Kidney (tissue), 14 donors: ENCODE measurements around the gene RTRAF. TPM values are rescaled to one million over a fixed set of nuclear protein-coding genes. Genes with fewer than 3 reads are reported as not detected.

ENCODE experiments used
- DNase-seq, 5 donors: peaks; one replicate each; pipeline ENCODE4 v3.0.0-alpha.2; 2013 to 2020
- FAIRE-seq: peaks from 2 replicates; lab custom pipeline; 2012; peaks lifted over from hg19 to GRCh38; lab: Jason Lieb, UNC
- H3K27ac ChIP-seq, 2 donors: one replicate each; pipeline ENCODE4 v1.7.0; 2013; ENCODE audit warnings: low read depth in 2 of 2, low read length in 2 of 2, inconsistent platforms in 1 of 2
- H3K27me3 ChIP-seq: one replicate; pipeline ENCODE4 v1.7.1; 2013; ENCODE audit warnings: low read length, inconsistent platforms; ENCODE audit not compliant: control insufficient read depth, insufficient read depth
- H3K36me3 ChIP-seq, 3 donors: one replicate each; pipeline versions ENCODE4 v1.7.0 to v1.7.1; 2013; ENCODE audit warnings: low read length in 3 of 3, control low read depth in 1 of 3, inconsistent platforms in 1 of 3; ENCODE audit not compliant: insufficient read depth in 3 of 3, control insufficient read depth in 2 of 3
- H3K4me1 ChIP-seq, 3 donors: one replicate each; pipeline versions ENCODE4 v1.7.0 to v1.7.1; 2013; ENCODE audit warnings: low read length in 3 of 3, inconsistent platforms in 1 of 3, low read depth in 1 of 3; ENCODE audit not compliant: control insufficient read depth in 2 of 3, insufficient read depth in 2 of 3
- H3K4me3 ChIP-seq, 3 donors: one replicate each; pipeline versions ENCODE4 v1.7.0 to v1.8.1; 2013; ENCODE audit warnings: low read length in 3 of 3, control low read depth in 1 of 3, inconsistent platforms in 1 of 3
- H3K9ac ChIP-seq, 3 donors: one replicate each; pipeline versions ENCODE4 v1.7.0 to v1.7.1; 2013; ENCODE audit warnings: low read length in 3 of 3, control low read depth in 1 of 3, inconsistent platforms in 1 of 3
- H3K9me3 ChIP-seq, 3 donors: one replicate each; pipeline versions ENCODE4 v1.7.0 to v1.7.1; 2013; ENCODE audit warnings: low read length in 3 of 3, control low read depth in 1 of 3, inconsistent platforms in 1 of 3; ENCODE audit not compliant: control insufficient read depth in 2 of 3, insufficient read depth in 1 of 3
- CTCF ChIP-seq: IDR thresholded peaks from 3 replicates; pipeline ENCODE4 v1.5.1; 2012; ENCODE audit warnings: mild to moderate bottlenecking, moderate library complexity, borderline replicate concordance; ENCODE audit not compliant: insufficient read depth; ENCODE audit errors: extremely low read depth
- intact Hi-C: fragments of 100-400 bp; cut with DNase I; formaldehyde crosslinking; loops from one replicate; pipeline ENCODE4 v1.11.1; 2022
- polyA plus RNA-seq: library from polyadenylated mRNA; stranded (reverse); fragments of 350-450 nt; fragmentation: Illumina TruSeq; extraction: RNeasy Lipid Tissue Mini Kit (QIAGEN cat#74804); gene quantifications from one replicate; pipeline ENCODE4 v1.2.3, GENCODE V29; 2014; ENCODE audit warnings: low read depth, low replicate concordance; ENCODE audit not compliant: insufficient read depth
- total RNA-seq: library from RNA; stranded (reverse); fragmentation: NEBNext Ultra II Directional; extraction: Animal tissue kit (Norgen Biotek cat#: 25700); gene quantifications from one replicate; pipeline ENCODE4 v1.2.1, GENCODE V29; 2021
- donor health status: control.
- donor health status: control.
- donor health status: control.
- donor health status: control.
- donor health status: control.
- donor health status: DM: yes; HTN: yes; CAD: no.
- donor health status: Normal renal cell carcinoma (clear cell type).

Gene RTRAF
- total and polyA plus RNA-seq, 2 donors from 2014 or later = 116 to 250 TPM

GRCh38 chr14:52048116-52048515 is 58.8 kb downstream of the RTRAF start:
- intact Hi-C loops = no loop called here
- no peak for TF ChIP-seq CTCF
- no peak for FAIRE-seq

GRCh38 chr14:52048641-52049204 is 59.4 kb downstream of the RTRAF start:
- H3K27me3 ChIP-seq = no peaks in the 10 kb centered on the region
- H3K27ac ChIP-seq = no peak overlapping the region
- H3K9ac ChIP-seq = no peak overlapping the region
- TF ChIP-seq CTCF = no peak
- no peaks in the 10 kb centered on the region for H3K9me3 ChIP-seq
- no peaks in the 10 kb centered on the region for H3K36me3 ChIP-seq
- DNase-seq = no peak
- intact Hi-C loops = no loop called here
- peaks cover 12 to 23% (median 13%) of the 10 kb centered on the region in 3 donors for H3K4me1 ChIP-seq
- H3K4me3 ChIP-seq = no peak overlapping the region
- FAIRE-seq = no peak

More at GRCh38 chr14:52048116-52048515, 58.8 kb downstream of the RTRAF start:
- no peak for DNase-seq
- no peak overlapping the region for H3K27ac ChIP-seq
- peaks cover 12 to 23% (median 13%) of the 10 kb centered on the region in 3 donors for H3K4me1 ChIP-seq
- H3K36me3 ChIP-seq = no peaks in the 10 kb centered on the region
- no peak overlapping the region for H3K4me3 ChIP-seq
- no peak overlapping the region for H3K9ac ChIP-seq
- H3K27me3 ChIP-seq = no peaks in the 10 kb centered on the region
- no peaks in the 10 kb centered on the region for H3K9me3 ChIP-seq

GRCh38 chr14:52049271-52049670 is 59.9 kb downstream of the RTRAF start:
- TF ChIP-seq CTCF = no peak
- Histone ChIP-seq H3K4me3 (no peak overlapping the region), H3K9me3 (no peaks in the 10 kb centered on the region), H3K27me3 (no peaks in the 10 kb centered on the region), H3K9ac (no peak overlapping the region), H3K4me1 (peaks cover 12 to 23% (median 13%) of the 10 kb centered on the region in 3 donors), H3K27ac (no peak overlapping the region), H3K36me3 (no peaks in the 10 kb centered on the region)
- FAIRE-seq (no peak), DNase-seq (no peak)
- intact Hi-C loops = no loop called here
